ENCODE data around the gene COPS6. TPM values are rescaled to one million over a fixed set of nuclear protein-coding genes. Genes with fewer than 3 reads are reported as not detected.

COPS6 gene
- total and polyA plus RNA-seq, 7 donors, result 58.4 to 91.3 (median 80.2) TPM

DNA sequence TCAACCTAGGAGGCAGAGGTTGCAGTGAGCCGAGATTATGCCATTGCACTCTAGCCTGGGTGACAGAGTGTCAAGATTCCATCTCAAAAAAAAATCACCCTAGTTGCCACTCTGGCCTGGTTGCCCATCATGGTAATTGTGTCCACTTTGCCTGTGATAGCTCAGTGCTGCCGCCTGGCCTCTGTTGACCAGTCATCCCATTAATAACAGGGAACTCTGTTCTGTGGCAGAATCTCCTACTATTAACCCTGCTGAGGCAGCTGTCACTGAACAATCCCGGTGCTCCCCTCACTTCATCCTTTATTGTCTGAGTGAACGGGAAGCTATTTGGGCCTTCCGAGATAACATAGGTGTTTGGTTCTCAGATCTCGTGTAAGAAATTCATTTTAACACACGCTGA, 21.8 kb upstream of the COPS6 start:
- DNase-seq, result peak; percentile 36
- Histone ChIP-seq H3K4me3 (no peak overlapping the region), H3K9me3 (peaks cover 4 to 20% (median 12%) of the 10 kb centered on the region in 4 donors), H3K27me3 (no peaks in the 10 kb centered on the region), H3K36me3 (peaks cover 27 to 59% (median 31%) of the 10 kb centered on the region in 4 donors), H3K27ac (peak overlapping the region in 3 of 4 donors; percentile 83 to 87 (median 84)), H3K4me1 (peaks cover 0 to 24% (median 17%) of the 10 kb centered on the region in 4 donors)
- 93% methylated on average over 7 of the region's 7 CpGs for WGBS, 2 donors
- intact Hi-C loops (cut with DNase I), result loop anchor here (2.0 kb wide), 1 partner anchor 14 kb away; the partner anchor contains the start of gene ZNF3
- TF ChIP-seq POLR2AphosphoS5 (IDR thresholded peaks at IDR 0.05), result no peak
- TF ChIP-seq POLR2A (IDR thresholded peaks at IDR 0.05), result no peak
- TF ChIP-seq, protein P1, sequence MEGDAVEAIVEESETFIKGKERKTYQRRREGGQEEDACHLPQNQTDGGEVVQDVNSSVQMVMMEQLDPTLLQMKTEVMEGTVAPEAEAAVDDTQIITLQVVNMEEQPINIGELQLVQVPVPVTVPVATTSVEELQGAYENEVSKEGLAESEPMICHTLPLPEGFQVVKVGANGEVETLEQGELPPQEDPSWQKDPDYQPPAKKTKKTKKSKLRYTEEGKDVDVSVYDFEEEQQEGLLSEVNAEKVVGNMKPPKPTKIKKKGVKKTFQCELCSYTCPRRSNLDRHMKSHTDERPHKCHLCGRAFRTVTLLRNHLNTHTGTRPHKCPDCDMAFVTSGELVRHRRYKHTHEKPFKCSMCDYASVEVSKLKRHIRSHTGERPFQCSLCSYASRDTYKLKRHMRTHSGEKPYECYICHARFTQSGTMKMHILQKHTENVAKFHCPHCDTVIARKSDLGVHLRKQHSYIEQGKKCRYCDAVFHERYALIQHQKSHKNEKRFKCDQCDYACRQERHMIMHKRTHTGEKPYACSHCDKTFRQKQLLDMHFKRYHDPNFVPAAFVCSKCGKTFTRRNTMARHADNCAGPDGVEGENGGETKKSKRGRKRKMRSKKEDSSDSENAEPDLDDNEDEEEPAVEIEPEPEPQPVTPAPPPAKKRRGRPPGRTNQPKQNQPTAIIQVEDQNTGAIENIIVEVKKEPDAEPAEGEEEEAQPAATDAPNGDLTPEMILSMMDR (IDR thresholded peaks at IDR 0.05), result no peak
- TF ChIP-seq EP300 (IDR thresholded peaks at IDR 0.05), result no peak

DNA sequence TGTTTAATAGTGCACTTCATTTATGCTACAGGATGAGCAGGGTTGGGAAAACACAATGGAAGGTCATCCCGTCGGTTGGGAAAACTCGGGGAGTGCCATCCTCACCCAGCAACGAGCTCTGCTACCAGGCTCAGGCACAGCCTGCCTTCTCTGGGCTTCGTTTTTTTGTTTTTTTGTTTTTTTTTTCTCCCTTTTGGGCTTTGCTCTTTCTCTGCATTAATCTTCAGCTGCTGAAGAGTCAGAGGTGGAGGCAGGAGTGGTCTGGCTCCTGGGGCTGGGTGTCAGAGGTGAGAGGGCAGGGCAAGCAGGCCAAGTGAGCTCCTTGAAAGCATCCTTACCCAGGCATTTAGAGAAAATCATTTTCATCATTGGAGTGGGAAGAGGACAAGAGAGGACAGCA, 18.8 kb upstream of the COPS6 start:
- WGBS, 2 donors, result 98% methylated on average over 5 of the region's 5 CpGs
- Histone ChIP-seq H3K9me3 (peaks cover 4 to 22% (median 12%) of the 10 kb centered on the region in 4 donors), H3K27me3 (no peaks in the 10 kb centered on the region), H3K4me3 (no peak overlapping the region), H3K36me3 (peaks cover 44 to 64% (median 51%) of the 10 kb centered on the region in 4 donors), H3K4me1 (peaks cover 0 to 20% (median 16%) of the 10 kb centered on the region in 4 donors), H3K27ac (no peak overlapping the region)
- TF ChIP-seq POLR2A (IDR thresholded peaks at IDR 0.05), result no peak
- TF ChIP-seq EP300 (IDR thresholded peaks at IDR 0.05), result no peak
- TF ChIP-seq, protein P1 (IDR thresholded peaks at IDR 0.05), result no peak
- no peak for TF ChIP-seq POLR2AphosphoS5 (IDR thresholded peaks at IDR 0.05)
- intact Hi-C loops (cut with DNase I), result no loop called here
- peak; percentile 27 for DNase-seq

DNA sequence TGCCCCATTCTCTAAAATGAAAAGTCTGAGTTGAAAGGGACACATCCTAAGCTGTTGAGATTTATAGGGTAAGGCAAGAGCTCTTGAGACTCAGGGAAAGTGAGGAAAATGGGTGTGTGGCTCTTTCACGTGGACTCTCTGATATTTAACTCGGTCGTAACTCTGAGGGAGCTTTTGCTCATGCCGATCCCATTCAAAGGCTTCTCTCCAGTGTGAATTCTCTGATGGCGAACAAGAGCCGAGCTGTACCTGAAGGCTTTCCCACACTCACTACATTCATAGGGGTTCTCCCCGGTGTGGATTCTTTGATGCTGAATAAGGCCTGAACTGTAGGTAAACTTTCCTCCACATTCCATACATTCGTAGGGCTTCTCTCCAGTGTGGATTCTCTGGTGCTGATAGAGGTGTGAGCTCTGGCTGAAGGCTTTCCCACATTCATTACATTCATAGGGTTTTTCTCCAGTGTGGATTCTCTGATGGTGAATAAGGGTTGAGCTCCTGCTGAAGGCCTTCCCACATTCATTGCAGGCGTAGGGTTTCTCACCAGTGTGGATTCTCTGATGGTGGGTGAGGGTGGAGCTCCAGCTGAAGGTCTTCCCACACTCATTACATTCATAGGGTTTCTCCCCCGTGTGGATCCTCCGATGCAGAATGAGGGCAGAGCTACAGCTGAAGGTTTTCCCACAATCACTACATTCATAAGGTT, 17.6 kb upstream of the COPS6 start:
- 98 to 99% methylated on average over 11 of the region's 11 CpGs for WGBS, 2 donors
- intact Hi-C loops (cut with DNase I), result no loop called here

DNA sequence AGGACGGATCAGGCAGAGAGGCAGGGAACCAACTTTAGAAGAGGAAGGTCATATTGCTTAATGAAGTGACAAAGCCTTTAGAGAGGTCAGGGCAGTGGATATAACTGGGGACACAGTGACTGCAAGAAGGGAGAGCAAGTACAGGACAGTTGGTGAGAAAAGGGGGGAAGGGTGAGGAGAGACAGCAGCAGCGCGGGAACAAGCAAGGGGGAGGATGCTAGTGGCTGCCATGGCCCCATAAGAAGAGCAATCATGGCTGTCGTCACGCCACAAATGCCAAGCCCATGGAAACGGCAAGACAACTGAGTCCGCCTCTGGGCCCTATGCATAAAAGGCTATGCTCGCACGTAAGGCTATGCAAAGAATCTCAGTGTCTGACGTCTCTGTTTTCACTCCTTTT, 16.3 kb upstream of the COPS6 start:
- Histone ChIP-seq H3K36me3 (peaks cover 67 to 89% (median 71%) of the 10 kb centered on the region in 4 donors), H3K9me3 (peaks cover 4 to 22% (median 12%) of the 10 kb centered on the region in 4 donors), H3K27ac (no peak overlapping the region), H3K27me3 (no peaks in the 10 kb centered on the region), H3K4me3 (no peak overlapping the region), H3K4me1 (no peaks in the 10 kb centered on the region)
- DNase-seq, result peak; percentile 30
- intact Hi-C loops (cut with DNase I), result no loop called here
- TF ChIP-seq, protein P1 (IDR thresholded peaks at IDR 0.05), result no peak
- no peak for TF ChIP-seq POLR2AphosphoS5 (IDR thresholded peaks at IDR 0.05)
- no peak for TF ChIP-seq EP300 (IDR thresholded peaks at IDR 0.05)
- no peak for TF ChIP-seq POLR2A (IDR thresholded peaks at IDR 0.05)
- WGBS, 2 donors, result 97 to 98% methylated on average over 10 of the region's 10 CpGs

More for the DNA sequence above, 17.6 kb upstream of the COPS6 start:
- Histone ChIP-seq H3K4me3 (no peak overlapping the region), H3K4me1 (peaks cover 0 to 9% (median 5%) of the 10 kb centered on the region in 4 donors), H3K9me3 (peaks cover 4 to 22% (median 12%) of the 10 kb centered on the region in 4 donors), H3K27ac (no peak overlapping the region), H3K27me3 (no peaks in the 10 kb centered on the region), H3K36me3 (peaks cover 55 to 76% (median 61%) of the 10 kb centered on the region in 4 donors)
- TF ChIP-seq POLR2AphosphoS5 (IDR thresholded peaks at IDR 0.05) (no peak), POLR2A (IDR thresholded peaks at IDR 0.05) (no peak), EP300 (IDR thresholded peaks at IDR 0.05) (no peak)
- TF ChIP-seq, protein P1 (IDR thresholded peaks at IDR 0.05), result no peak
- no peak for DNase-seq
